GF-D8 (cell line): ENCODE data around the gene PDK2.
"Not testable (repeated sequence)": the region's sequence is repeated elsewhere in the genome, so short reads cannot be mapped to it uniquely, and the experiment has no call there.

Experiments
- DNase-seq: peaks from one replicate; lab custom pipeline; 2025; lab: John Stamatoyannopoulos, UW

Gene PDK2

DNA sequence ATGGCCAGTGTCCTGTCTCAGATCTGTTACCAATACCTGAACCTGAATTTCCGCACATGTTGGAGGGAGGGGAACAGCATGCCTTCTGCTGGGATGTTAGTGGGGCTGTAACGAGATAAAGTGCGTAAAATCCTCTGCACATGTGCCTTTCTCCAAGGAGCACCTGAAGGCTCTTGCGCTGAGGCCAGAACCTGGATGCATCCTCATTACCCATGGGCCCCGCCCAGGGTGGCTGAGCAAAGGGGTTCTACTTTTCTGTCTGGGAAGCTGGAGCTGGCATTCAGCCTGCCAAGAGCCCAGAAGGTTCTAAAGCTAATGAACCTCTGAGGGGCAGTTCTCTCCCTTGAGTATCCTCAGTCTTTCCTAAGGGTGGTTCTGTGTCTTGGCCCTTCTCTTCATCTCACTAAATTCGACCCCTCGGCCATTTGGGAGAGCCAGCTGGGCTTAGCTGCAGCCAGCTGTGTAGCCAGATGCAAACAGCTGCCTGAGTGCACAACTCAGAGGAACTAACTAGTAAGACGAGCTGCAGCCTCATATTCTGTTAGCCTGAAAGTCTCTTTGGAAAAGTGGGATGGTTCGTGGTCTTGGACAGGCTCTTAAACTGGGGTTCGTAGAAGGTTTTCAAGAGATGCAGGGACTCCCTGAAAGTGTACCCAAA, 36.7 kb upstream of the PDK2 start:
- no peak for DNase-seq

- no peak for DNase-seq
These were observed 35.9 kb upstream of the PDK2 start for GRCh38 chr17:50059256-50059655.

- DNase-seq, result no peak
These were observed 35.3 kb upstream of the PDK2 start for GRCh38 chr17:50059759-50060273.

DNA sequence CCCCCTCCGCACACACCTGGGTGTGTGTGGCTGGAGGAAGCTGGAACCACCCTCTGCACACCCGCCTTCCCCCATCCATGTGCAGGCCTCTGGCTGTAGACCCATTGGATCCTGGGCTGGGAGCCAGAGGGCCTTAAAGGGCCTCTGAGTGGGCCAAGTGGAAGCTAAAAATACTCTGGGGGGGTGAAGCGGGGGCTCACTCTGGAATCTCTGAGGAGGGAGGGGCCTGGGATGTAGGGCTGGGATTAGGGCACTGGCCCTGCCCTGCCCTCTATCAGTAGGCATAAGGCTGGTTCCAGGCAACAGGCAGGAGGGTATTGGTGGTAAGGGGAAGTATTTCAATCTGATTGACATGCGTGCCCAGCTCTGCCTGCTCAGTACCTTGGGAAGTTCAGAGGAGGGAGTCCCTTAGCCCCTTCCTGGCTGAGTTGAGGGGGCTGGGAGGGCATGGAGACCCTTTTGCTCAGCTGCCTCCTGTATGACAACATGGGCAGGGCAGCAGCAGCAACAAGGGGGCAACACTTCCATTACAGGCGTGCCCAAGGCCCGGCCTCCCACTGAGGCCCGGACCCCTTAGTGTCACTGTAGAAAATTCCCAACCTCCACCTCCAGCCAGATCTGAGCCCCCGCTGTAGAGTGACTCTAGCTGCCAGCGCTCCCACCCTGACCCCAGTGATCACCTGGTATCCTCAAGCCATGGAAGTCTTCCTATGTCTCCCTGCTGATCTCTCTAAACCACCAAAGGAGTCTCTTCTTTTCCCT, 34.0 kb upstream of the PDK2 start:
- no peak for DNase-seq

DNA sequence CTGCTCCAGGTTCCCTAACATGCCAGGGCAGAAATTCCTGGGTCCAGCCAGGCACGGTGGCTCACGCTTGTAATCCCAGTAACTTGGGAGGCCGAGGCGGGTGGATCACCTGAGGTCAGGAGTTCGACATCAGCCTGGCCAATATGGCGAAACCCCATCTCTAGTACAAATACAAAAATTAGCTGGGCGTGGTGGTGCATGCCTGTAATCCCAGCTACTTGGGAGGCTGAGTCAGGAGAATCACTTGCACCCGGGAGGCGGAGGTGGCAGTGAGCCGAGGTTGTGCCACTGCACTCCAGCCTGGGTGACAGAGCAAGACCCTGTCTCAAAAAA, 33.5 kb upstream of the PDK2 start:
- not testable (repeated sequence) for DNase-seq

- no peak for DNase-seq
These were observed 32.6 kb upstream of the PDK2 start for GRCh38 chr17:50062293-50063243.

DNA sequence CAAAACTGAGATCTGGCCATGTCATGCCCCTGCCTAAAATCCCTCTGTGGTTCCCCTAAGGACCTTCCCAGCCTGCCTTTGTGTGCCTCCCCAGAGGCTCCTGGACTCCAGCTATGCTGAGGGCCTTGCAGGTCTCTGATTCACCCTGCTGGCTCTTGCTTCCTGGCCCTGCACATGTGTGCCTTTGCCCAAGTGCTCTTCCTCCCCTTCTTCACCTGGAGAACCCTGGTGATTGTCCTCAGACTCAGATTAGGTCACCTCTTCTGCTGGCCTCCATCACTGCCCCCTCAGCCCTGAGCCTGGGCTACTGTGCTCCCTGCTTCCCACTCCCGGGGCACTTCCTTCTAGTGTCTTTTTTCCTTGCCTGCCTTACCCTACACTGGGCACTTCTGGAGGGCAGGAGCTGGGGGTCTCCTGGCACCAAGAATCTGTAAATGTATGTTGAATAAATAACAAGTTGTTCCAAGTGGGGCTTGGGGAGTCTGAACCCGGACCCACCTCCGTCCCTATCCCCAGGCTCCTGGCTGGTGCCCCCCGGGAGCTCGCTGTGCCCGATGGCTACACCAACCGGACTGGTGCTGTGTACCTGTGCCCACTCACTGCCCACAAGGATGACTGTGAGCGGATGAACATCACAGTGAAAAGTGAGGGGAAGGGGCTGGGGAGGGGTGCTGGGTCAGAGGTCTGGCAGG, 31.4 kb upstream of the PDK2 start:
- no peak for DNase-seq

DNA sequence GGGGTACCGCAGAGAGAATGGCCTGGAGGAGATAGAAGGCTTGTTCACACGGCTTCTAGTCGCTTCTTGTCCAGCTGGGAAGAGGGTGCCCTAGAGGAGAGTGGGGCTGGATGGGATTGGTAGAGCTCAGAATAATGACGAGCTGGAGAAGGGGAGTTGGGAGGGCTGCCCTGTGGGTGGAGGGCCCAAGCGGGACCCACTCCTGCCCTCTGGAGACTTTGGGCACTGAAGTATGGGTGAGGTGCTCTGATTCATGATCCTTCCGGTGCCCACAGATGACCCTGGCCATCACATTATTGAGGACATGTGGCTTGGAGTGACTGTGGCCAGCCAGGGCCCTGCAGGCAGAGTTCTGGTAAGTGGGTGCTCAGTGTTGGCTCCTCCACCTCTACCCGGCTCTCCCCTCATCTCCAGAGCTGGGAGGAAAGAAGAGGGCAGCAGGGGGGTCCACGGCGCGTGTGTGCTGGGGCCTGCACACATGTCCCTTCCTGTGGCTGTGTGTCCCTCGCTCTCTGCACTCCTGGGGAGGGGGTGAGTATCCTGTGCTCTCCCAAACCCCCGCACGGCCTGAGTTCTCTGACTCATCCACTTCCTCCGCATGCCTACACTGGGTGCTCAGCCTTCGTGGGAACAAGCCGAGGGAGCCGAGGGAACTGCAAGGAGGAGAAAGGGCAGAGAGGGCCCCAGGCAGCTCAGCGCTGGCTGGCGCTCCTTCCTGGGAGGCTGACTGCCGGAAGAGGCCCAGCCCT, 30.7 kb upstream of the PDK2 start:
- DNase-seq, result no peak

GRCh38 chr17:50065056-50065455, 30.1 kb upstream of the PDK2 start:
- no peak for DNase-seq

DNA sequence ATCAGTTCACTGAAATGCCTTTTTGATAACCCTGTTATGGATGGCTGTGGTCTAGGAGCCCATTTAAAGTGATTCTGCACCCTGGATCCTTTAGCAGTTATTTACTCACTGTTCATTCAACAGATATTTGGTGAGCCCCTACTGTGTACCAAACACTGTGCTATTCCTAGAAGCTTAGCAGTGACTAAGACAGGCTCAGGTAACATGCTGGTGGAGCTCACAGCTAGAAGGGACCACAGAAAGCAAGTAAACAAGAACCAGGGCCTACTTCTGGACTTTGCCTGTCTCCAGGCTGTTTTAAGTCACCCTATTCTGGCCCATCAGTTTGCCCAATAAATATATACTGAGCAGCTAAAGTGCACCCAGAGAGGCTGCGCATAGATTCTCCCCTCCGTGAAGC, 28.2 kb upstream of the PDK2 start:
- no peak for DNase-seq

DNA sequence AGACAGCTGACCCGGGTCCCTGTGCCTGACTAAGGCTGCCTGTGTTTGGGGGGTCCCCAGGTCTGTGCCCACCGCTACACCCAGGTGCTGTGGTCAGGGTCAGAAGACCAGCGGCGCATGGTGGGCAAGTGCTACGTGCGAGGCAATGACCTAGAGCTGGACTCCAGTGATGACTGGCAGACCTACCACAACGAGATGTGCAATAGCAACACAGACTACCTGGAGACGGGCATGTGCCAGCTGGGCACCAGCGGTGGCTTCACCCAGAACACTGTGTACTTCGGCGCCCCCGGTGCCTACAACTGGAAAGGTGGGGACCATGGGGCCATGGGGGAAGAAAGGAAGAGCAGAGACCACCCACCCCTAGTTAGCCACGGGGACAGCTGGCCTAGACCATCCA, 27.2 kb upstream of the PDK2 start:
- DNase-seq, result no peak

DNA sequence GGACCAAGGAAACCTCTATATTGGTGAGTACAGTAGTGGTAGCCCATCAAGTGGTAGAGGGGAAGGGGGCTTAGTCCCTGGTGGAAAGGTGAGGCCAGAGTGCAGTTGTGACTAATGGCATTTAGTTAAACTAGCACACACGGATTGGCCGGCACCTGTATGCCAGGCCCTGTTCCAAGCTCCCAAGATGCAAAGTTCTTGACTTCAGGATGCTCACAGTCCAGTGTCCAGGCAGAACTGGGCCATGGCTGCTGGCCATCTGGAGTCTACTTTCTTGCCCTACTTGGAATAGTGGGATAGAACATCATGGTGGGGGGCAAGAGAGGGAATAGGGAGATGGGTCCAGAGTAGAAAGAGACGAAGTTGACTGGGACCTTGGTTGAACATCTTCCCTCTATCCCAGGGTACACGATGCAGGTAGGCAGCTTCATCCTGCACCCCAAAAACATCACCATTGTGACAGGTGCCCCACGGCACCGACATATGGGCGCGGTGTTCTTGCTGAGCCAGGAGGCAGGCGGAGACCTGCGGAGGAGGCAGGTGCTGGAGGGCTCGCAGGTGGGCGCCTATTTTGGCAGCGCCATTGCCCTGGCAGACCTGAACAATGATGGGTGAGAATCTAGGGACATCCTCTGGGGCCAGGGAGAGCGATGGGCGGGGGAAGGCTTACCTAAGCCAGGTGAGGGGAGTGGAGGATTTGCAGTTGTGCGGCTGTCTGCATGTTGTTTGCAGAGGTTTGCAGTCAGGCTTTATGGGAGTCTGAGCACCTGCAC, 24.1 kb upstream of the PDK2 start:
- DNase-seq, result no peak

- no peak for DNase-seq
These were observed 23.5 kb upstream of the PDK2 start for GRCh38 chr17:50071692-50072091.

GRCh38 chr17:50072130-50072529, 23.0 kb upstream of the PDK2 start:
- DNase-seq, result no peak

GRCh38 chr17:50072925-50073324, 22.2 kb upstream of the PDK2 start:
- no peak for DNase-seq

GRCh38 chr17:50074227-50074626, 20.9 kb upstream of the PDK2 start:
- no peak for DNase-seq

GRCh38 chr17:50075446-50076032, 19.6 kb upstream of the PDK2 start:
- DNase-seq, result no peak

DNA sequence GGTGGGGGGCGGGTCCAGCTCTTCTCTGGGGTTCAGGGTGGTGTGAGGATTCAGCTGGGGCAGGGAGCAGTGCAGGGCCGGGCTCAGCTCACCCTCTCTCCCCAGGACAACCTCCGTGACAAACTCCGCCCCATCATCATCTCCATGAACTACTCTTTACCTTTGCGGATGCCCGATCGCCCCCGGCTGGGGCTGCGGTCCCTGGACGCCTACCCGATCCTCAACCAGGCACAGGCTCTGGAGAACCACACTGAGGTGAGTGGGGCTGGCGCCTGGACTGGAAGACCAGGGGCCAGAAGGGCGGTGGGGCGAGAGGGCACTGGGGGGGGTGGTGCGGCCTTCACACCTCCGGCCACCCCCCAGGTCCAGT, 18.9 kb upstream of the PDK2 start:
- DNase-seq, result no peak

DNA sequence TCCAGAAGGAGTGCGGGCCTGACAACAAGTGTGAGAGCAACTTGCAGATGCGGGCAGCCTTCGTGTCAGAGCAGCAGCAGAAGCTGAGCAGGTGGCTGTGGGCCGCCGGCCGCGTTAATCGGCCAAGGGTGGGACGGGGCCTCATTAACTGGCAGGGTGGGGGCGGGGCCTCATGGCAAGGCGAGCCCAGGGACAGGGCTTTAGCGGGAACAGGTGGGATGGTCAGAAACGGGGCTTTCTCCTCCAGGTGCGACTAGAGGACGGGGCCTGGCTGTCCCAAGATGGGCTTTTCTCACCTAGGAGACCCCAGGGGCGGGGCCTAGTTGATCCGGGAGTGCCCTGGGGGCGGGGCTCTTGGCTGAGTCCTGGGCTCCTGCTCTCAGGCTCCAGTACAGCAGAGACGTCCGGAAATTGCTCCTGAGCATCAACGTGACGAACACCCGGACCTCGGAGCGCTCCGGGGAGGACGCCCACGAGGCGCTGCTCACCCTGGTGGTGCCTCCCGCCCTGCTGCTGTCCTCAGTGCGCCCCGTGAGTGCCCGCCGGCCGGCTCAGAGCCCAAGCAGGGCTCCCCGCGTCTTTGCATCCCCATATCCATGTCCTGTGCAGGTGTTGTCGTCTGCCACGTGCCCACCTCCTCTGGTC, 18.4 kb upstream of the PDK2 start:
- no peak for DNase-seq

DNA sequence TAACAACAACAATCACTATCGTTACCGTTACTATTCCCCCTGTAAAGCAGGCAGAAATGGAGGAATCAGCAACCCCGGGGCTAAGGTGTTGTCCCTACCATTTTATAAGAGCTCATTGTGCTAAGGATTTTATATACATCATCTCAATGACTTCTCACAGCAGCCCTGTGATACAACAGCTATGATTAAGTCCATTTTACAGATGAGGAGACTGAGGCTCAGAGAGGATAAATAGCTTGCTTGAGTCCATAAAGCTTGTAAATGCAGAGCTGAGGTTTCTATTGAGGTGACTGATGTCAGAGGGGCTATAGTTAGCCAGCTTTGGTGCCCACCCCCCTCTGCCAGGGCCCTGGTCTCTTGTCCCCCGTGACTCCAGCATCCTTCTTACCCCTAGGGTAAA, 16.7 kb upstream of the PDK2 start:
- DNase-seq, result no peak
